Right lobe of liver (tissue), 6 donors: ENCODE data around the gene FGFR2. TPM values are rescaled to one million over a fixed set of nuclear protein-coding genes. Genes with fewer than 3 reads are reported as not detected.

ENCODE experiments used
- ATAC-seq, 4 donors: fragments of 200-7000 bp; cut with Tn5 transposase; one replicate each; pipeline ENCODE4 v1.9.1; 2020; ENCODE audit warnings: mild to moderate bottlenecking in 4 of 4, moderate library complexity in 4 of 4
- DNase-seq, 3 donors: peaks; one replicate each; pipeline ENCODE4 v3.0.0-alpha.2; 2020
- H3K27ac ChIP-seq, 3 donors: fragments of 200-600 bp; one replicate each; pipeline ENCODE4 v1.8.0; 2022
- H3K27me3 ChIP-seq, 2 donors: fragments of 200-600 bp; one replicate each; pipeline ENCODE4 v1.8.0; 2022
- H3K36me3 ChIP-seq, 4 donors: fragments of 200-600 bp; sonication (generic) in 1 of 4; one replicate each; pipeline versions ENCODE4 v1.5.1 to v1.8.0; 2017 to 2022; ENCODE audit warnings: control low read depth in 1 of 4
- H3K4me1 ChIP-seq, 4 donors: fragments of 200-600 bp; sonication (generic) in 1 of 4; one replicate each; pipeline versions ENCODE4 v1.5.1 to v1.8.0; 2017 to 2022; ENCODE audit warnings: control low read depth in 1 of 4
- H3K4me3 ChIP-seq, 3 donors: fragments of 200-600 bp; one replicate each; pipeline ENCODE4 v1.8.0; 2022
- H3K9me3 ChIP-seq, 4 donors: fragments of 200-600 bp; sonication (generic) in 1 of 4; one replicate each; pipeline versions ENCODE4 v1.5.1 to v1.8.0; 2017 to 2022; ENCODE audit warnings: control low read depth in 1 of 4
- POLR2A ChIP-seq: fragments of 450-650 bp; IDR thresholded peaks from one replicate; pipeline ENCODE4 v1.6.1; 2017; ENCODE audit warnings: antibody characterized with exemption, mild to moderate bottlenecking
- WGBS: methylation state at CpG from one replicate; pipeline ENCODE4 v1.1.6; 2018; ENCODE audit warnings: low coverage, low lambda C conversion rate; ENCODE audit not compliant: insufficient coverage; ENCODE audit errors: missing lambda C conversion rate; 5-methylcytosine and 5-hydroxymethylcytosine counted together
- intact Hi-C, 2 donors: fragments of 100-400 bp; cut with DNase I; formaldehyde crosslinking; loops; one replicate each; pipeline versions ENCODE4 v1.11.2 to v1.14.1; 2022
- total RNA-seq, 6 experiments: library from RNA; depleted of rRNA in 2 of 6; stranded (reverse); fragments of >200 nt in 2 of 6; fragmentation: NEBNext Ultra II Directional in 3 of 6; extraction: Animal tissue kit (Norgen Biotek cat#: 25700) in 3 of 6; gene quantifications; one replicate each; pipeline versions ENCODE4 v1.1.0 to v1.2.4, GENCODE V29; 2016 to 2023
- TF ChIP-seq, protein P1 (sequence below), 4 donors: fragments of 200-600 bp in 3 of 4; fragments of 450-650 bp in 1 of 4; IDR thresholded peaks; one replicate each; pipeline versions ENCODE4 v1.5.1 to v1.8.0; 2016 to 2022; ENCODE audit warnings: antibody characterized with exemption in 4 of 4, mild to moderate bottlenecking in 2 of 4
- donor health status: DM: no; HTN: yes; CAD: no.
- donor health status: DM: no; HTN: no; CAD: no.
- donor health status: DM: no; HTN: no; CAD: no.
- donor health status: DM: no; HTN: yes; CAD: no.
- donor health status: DM: no; HTN: yes; CAD: no.

The FGFR2 gene
- total RNA-seq, 6 experiments from 2014 or later: 14.4 to 33.7 (median 23.0) TPM

- H3K9me3 ChIP-seq: no peaks in the 10 kb centered on the region
- TF ChIP-seq, protein P1, sequence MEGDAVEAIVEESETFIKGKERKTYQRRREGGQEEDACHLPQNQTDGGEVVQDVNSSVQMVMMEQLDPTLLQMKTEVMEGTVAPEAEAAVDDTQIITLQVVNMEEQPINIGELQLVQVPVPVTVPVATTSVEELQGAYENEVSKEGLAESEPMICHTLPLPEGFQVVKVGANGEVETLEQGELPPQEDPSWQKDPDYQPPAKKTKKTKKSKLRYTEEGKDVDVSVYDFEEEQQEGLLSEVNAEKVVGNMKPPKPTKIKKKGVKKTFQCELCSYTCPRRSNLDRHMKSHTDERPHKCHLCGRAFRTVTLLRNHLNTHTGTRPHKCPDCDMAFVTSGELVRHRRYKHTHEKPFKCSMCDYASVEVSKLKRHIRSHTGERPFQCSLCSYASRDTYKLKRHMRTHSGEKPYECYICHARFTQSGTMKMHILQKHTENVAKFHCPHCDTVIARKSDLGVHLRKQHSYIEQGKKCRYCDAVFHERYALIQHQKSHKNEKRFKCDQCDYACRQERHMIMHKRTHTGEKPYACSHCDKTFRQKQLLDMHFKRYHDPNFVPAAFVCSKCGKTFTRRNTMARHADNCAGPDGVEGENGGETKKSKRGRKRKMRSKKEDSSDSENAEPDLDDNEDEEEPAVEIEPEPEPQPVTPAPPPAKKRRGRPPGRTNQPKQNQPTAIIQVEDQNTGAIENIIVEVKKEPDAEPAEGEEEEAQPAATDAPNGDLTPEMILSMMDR (IDR thresholded peaks at IDR 0.05): no peak
- no peak for TF ChIP-seq POLR2A
- DNase-seq: no peak
- H3K4me1 ChIP-seq: no peaks in the 10 kb centered on the region
- intact Hi-C loops: no loop called here
- no peaks in the 10 kb centered on the region for H3K27me3 ChIP-seq
- WGBS: 56% methylated on average over 9 of the region's 9 CpGs
- H3K27ac ChIP-seq: no peak overlapping the region
- no peak overlapping the region for H3K4me3 ChIP-seq
- no peaks in the 10 kb centered on the region for H3K36me3 ChIP-seq
- ATAC-seq: no peak
Measured at GRCh38 chr10:121590772-121591171, 7.5 kb downstream of the FGFR2 start.

- H3K36me3 ChIP-seq: no peaks in the 10 kb centered on the region
- H3K27me3 ChIP-seq: no peaks in the 10 kb centered on the region
- intact Hi-C loops: no loop called here
- DNase-seq: no peak
- 45% methylated on average over 3 of the region's 3 CpGs for WGBS
- TF ChIP-seq POLR2A: no peak
- TF ChIP-seq, protein P1 (IDR thresholded peaks at IDR 0.05): no peak
- no peak overlapping the region for H3K4me3 ChIP-seq
- H3K9me3 ChIP-seq: no peaks in the 10 kb centered on the region
- H3K4me1 ChIP-seq: no peaks in the 10 kb centered on the region
- peak in 2 of 4 donors; percentile 41 to 54 for ATAC-seq
- no peak overlapping the region for H3K27ac ChIP-seq
Measured at GRCh38 chr10:121589553-121589952, 8.7 kb downstream of the FGFR2 start.

GRCh38 chr10:121583857-121584256, 14.4 kb downstream of the FGFR2 start:
- TF ChIP-seq, protein P1 (IDR thresholded peaks at IDR 0.05): no peak
- TF ChIP-seq POLR2A: no peak
- intact Hi-C loops: no loop called here
- no peak overlapping the region for H3K27ac ChIP-seq
- H3K36me3 ChIP-seq: no peaks in the 10 kb centered on the region
- no peak overlapping the region for H3K4me3 ChIP-seq
- H3K27me3 ChIP-seq: no peaks in the 10 kb centered on the region
- no peaks in the 10 kb centered on the region for H3K4me1 ChIP-seq
- H3K9me3 ChIP-seq: no peaks in the 10 kb centered on the region
- no CpG with 5 or more reads among the region's 1 CpG for WGBS
- ATAC-seq (no peak), DNase-seq (no peak)

- intact Hi-C loops: no loop called here
- DNase-seq (no peak), ATAC-seq (no peak)
- Histone ChIP-seq H3K36me3 (no peaks in the 10 kb centered on the region), H3K27ac (no peak overlapping the region), H3K9me3 (no peaks in the 10 kb centered on the region), H3K27me3 (no peaks in the 10 kb centered on the region), H3K4me1 (no peaks in the 10 kb centered on the region), H3K4me3 (no peak overlapping the region)
- TF ChIP-seq POLR2A: no peak
- TF ChIP-seq, protein P1 (IDR thresholded peaks at IDR 0.05): no peak
- 65% methylated on average over 2 of the region's 6 CpGs for WGBS
Measured at GRCh38 chr10:121583258-121583657, 15.0 kb downstream of the FGFR2 start.
